Tibial nerve (tissue), 4 donors: ENCODE data around the gene PRR23B. TPM values are rescaled to one million over a fixed set of nuclear protein-coding genes. Genes with fewer than 3 reads are reported as not detected.

Experiments
- DNase-seq, 2 donors: peaks; one replicate each; pipeline ENCODE4 v3.0.0-alpha.2; 2019; ENCODE audit warnings: low spot score in 2 of 2
- H3K27ac ChIP-seq, 4 donors: fragments of 200-600 bp; sonication (generic) in 3 of 4; one replicate each; pipeline ENCODE4 v1.5.1; 2017 to 2019; ENCODE audit warnings: mild to moderate bottlenecking in 1 of 4
- H3K27me3 ChIP-seq, 2 donors: fragments of 200-600 bp; sonication (generic) in 1 of 2; one replicate each; pipeline versions ENCODE4 v1.5.1 to v1.6.0; 2017 to 2019
- H3K36me3 ChIP-seq, 3 donors: fragments of 200-600 bp; sonication (generic); one replicate each; pipeline ENCODE4 v1.5.1; 2018 to 2019
- H3K4me1 ChIP-seq, 4 donors: fragments of 200-600 bp; sonication (generic) in 3 of 4; one replicate each; pipeline ENCODE4 v1.5.1; 2017 to 2019
- H3K4me3 ChIP-seq, 4 donors: fragments of 200-600 bp; sonication (generic) in 3 of 4; one replicate each; pipeline ENCODE4 v1.5.1; 2017 to 2019; ENCODE audit warnings: mild to moderate bottlenecking in 1 of 4, moderate library complexity in 1 of 4
- H3K9me3 ChIP-seq, 4 donors: fragments of 200-600 bp; sonication (generic) in 3 of 4; one replicate each; pipeline ENCODE4 v1.5.1; 2017 to 2019
- CTCF ChIP-seq, 5 experiments: fragments of 200-600 bp in 3 of 5; fragments of 450-650 bp in 2 of 5; sonication (generic) in 3 of 5; IDR thresholded peaks; one replicate each; pipeline ENCODE4 v1.5.1; 2016 to 2019; ENCODE audit warnings: antibody characterized with exemption in 5 of 5, mild to moderate bottlenecking in 3 of 5, moderate library complexity in 2 of 5
- EP300 ChIP-seq, 2 donors: sonication (generic); formaldehyde crosslinking; IDR thresholded peaks; one replicate each; pipeline ENCODE4 v1.6.1; 2017; ENCODE audit warnings: antibody characterized with exemption in 2 of 2, mild to moderate bottlenecking in 1 of 2
- POLR2A ChIP-seq, 2 donors: fragments of 450-650 bp; IDR thresholded peaks; one replicate each; pipeline ENCODE4 v1.6.1; 2017; ENCODE audit warnings: antibody characterized with exemption in 2 of 2, mild to moderate bottlenecking in 2 of 2, moderate library complexity in 2 of 2
- WGBS, 2 donors: methylation state at CpG; one replicate each; pipeline ENCODE4 v1.1.5; 2018; 5-methylcytosine and 5-hydroxymethylcytosine counted together
- total RNA-seq, 4 donors: library from RNA; depleted of rRNA; stranded (reverse); fragments of >200 nt; gene quantifications; one replicate each; pipeline ENCODE4 v1.1.0, GENCODE V29; 2016

Gene PRR23B
- not detected for total RNA-seq

DNA sequence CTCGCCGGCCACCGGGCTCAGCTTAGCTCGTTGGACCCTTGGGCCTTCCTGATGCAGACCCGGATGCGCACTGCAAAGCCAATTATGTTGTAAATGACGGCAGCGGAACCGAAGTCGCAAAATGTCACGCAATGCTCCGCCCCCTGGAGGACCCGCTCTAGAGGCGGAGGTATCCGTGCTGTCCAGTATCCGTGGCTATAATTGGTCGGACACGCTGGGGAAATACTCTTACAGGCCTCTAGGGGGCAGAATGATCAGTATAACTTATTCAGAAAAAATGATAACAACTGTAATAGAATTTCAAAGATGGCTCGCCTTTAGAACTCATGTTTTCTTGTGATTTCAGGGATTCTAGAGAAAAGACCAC is at the start of gene PRR23B:
PRR23B (minus strand) TSS at position 59 of the 367 bp plus-strand sequence. CDS start 265 bp downstream, outside the sequence.
- WGBS, 2 donors: 68% methylated on average over 19 of the region's 19 CpGs
- TF ChIP-seq CTCF (IDR thresholded peaks at IDR 0.05): no peak
- no peak for TF ChIP-seq EP300 (IDR thresholded peaks at IDR 0.05)
- TF ChIP-seq POLR2A (IDR thresholded peaks at IDR 0.05): no peak
- no peaks in the 10 kb centered on the region for H3K4me1 ChIP-seq
- DNase-seq: no peak
- H3K9me3 ChIP-seq: peaks cover 0 to 30% (median 0%) of the 10 kb centered on the region in 4 donors
- no peak within 1 kb of the TSS for H3K4me3 ChIP-seq
- no peak within 1 kb of the TSS for H3K27ac ChIP-seq
- no peaks in the 10 kb centered on the region for H3K36me3 ChIP-seq
- no peaks in the 10 kb centered on the region for H3K27me3 ChIP-seq

DNA sequence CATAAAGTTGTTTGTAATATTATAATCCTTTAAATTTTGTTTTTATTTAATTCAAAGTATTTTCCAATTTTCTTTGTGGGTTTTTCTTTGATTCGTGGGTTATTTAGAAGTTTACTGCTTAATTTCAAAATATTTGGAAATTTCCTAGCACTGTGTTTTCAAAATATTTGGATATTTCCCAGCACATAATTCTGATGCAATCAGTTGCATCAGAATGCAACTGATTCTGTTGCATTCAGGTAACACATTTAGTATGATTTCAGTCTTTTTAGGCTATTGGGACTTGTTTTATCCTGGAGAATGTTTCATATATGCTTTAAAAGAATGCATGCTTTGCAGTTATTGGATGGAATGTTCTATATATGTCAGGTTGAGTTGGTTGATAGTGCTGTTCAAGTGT is 42.2 kb upstream of the PRR23B start:
- no peaks in the 10 kb centered on the region for H3K27me3 ChIP-seq
- H3K36me3 ChIP-seq: no peaks in the 10 kb centered on the region
- H3K4me3 ChIP-seq: no peak overlapping the region
- TF ChIP-seq CTCF (IDR thresholded peaks at IDR 0.05) (no peak), EP300 (IDR thresholded peaks at IDR 0.05) (no peak), POLR2A (IDR thresholded peaks at IDR 0.05) (no peak)
- WGBS, 2 donors: 43 to 45% methylated on average over 1 of the region's 1 CpG
- no peak overlapping the region for H3K27ac ChIP-seq
- H3K4me1 ChIP-seq: no peaks in the 10 kb centered on the region
- H3K9me3 ChIP-seq: no peaks in the 10 kb centered on the region
- no peak for DNase-seq

DNA sequence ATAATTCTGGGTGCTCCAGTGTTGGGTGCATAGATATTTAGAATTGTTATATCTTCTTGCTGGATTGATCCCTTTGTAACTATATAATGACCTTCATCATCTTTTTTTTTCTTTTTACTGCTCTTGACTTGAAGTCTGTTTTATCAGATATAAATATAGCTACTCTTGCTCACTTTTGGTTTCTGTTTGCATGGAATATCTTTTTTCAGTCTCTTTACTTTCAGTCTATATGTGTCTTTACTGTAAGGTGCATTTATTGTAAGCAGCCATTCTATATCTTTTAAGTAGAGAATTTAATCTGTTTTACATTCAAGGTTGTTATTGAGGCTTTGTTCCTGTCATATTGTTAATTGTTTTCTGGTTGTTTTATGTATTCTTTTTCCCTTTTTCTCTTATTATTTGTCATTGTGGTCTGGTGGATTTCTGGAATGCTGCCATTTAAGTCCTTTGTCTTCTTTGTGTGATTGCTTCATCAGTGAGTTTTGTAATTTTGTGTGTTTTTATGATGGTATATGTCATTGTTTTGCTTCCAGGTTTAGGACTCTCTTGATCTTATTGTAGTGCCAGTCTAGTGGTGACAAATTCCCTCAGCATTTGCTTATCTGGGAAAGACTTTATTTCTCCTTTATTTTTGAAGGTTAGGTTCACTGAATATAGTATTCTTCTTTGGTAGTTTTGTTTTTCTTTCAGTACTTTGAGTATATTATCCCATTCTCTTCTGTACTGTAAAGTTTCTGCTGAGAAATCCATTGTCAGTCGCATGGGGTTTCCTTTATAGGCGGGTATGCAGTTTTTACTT is 32.3 kb upstream of the PRR23B start:
- WGBS, 2 donors: 76 to 78% methylated on average over 2 of the region's 2 CpGs
- DNase-seq: no peak
- H3K36me3 ChIP-seq: no peaks in the 10 kb centered on the region
- peaks cover 0 to 52% (median 4%) of the 10 kb centered on the region in 4 donors for H3K9me3 ChIP-seq
- no peaks in the 10 kb centered on the region for H3K4me1 ChIP-seq
- H3K4me3 ChIP-seq: no peak overlapping the region
- no peak for TF ChIP-seq CTCF (IDR thresholded peaks at IDR 0.05)
- no peak for TF ChIP-seq POLR2A (IDR thresholded peaks at IDR 0.05)
- TF ChIP-seq EP300 (IDR thresholded peaks at IDR 0.05): no peak
- no peaks in the 10 kb centered on the region for H3K27me3 ChIP-seq
- no peak overlapping the region for H3K27ac ChIP-seq

DNA sequence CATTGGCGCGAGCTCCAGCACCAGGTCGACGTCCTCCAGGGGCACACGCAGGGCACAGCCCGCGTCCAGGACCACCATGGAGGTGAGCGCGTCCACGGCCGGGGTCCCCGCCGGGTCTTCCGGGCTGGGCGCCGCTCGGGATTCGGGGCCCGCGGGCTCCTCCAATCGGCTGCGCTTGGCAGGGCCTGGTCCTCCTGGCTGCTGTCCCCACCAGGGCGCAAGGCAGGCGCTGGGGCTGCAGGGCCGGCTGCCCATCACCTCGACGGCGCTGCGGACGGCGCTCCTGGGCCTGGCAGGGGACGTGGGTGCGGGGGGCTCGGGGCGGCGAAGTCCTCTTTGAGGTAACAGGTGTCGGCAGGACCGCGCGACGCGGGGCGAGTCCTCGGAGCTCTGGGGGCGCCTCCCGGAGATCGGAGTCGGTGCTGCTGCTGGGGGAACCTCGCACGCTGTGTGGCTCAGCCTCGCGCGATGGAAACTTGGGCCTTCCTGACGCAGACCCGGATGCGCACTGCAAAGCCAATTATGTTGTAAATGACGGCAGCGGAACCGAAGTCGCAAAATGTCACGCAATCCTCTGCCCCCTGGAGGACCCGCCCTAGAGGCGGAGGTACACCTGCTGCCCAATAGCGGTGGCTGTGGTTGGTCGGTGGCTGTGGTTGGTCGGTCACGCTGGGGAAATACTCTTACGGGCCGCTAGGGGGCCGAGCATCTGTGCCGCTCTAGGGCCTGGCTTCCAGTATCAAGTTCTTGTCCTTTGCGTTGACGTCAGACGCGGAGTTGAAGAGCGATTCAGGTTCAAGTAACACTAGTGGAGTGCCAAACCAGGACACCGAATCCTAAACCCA is 23.9 kb upstream of the PRR23B start, which contains the start of gene PRR23C:
PRR23C (minus strand) TSS at position 527 of the 845 bp plus-strand sequence; CDS start at position 255, 272 bp downstream.
- no peaks in the 10 kb centered on the region for H3K36me3 ChIP-seq
- no peak within 1 kb of the TSS for H3K27ac ChIP-seq
- WGBS, 2 donors: 64 to 71% methylated on average over 29 to 72 of the region's 77 CpGs
- DNase-seq: no peak
- TF ChIP-seq EP300 (IDR thresholded peaks at IDR 0.05): no peak
- H3K4me1 ChIP-seq: no peaks in the 10 kb centered on the region
- H3K9me3 ChIP-seq: peaks cover 0 to 41% (median 0%) of the 10 kb centered on the region in 4 donors
- no peaks in the 10 kb centered on the region for H3K27me3 ChIP-seq
- H3K4me3 ChIP-seq: no peak within 1 kb of the TSS

DNA sequence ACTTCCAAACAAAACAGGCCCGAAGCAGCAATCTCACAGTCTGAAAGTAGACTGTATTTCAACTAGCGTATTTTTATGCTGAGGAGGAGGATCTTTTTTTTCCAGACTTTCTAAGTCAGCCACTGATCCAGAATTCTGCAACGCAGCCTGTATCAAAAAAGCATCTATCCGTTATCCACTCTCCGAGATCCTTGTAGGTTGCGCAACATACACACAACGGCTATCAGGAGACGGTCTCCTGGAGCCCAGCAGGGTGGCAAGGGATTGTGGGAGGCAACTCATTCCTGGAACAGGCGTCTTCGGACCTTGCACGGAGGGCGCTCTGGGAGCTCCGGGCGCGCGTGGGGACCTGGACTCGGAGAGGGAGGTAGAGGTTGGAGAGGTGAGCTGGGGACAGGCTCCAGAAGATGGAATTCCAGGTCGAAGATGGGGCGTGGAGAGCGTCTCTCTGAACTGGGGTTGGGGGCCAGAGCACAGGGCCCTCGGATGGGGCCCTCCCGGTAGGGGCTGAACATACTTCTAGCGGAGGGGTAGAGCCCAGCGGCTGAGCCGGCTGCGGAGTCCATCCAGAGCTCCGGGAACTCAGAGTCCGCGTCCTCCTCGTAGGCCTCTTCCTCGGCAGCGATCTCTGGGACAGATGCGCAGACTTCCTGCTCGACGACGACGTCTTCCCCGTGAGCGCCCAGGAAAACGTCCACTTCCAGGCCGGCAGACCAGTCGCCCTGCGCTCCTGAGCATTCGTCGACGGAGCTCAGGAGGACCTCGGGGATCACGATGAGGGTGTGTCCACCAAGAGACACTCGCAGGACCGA is 23.0 kb upstream of the PRR23B start:
- no peak for DNase-seq
- Histone ChIP-seq H3K4me1 (no peaks in the 10 kb centered on the region), H3K27me3 (no peaks in the 10 kb centered on the region), H3K36me3 (no peaks in the 10 kb centered on the region), H3K4me3 (no peak overlapping the region), H3K27ac (no peak overlapping the region), H3K9me3 (peaks cover 0 to 34% (median 0%) of the 10 kb centered on the region in 4 donors)
- WGBS, 2 donors: 81 to 85% methylated on average over 50 of the region's 50 CpGs
- no peak for TF ChIP-seq POLR2A (IDR thresholded peaks at IDR 0.05)
